Activated CD4-positive, CD25-positive, alpha-beta regulatory T cell treated with anti-CD3 and anti-CD28 coated beads, Interleukin-2, amount 50 U/mL, for 72 hours (primary cell): Measurements from ENCODE around the gene CBR1.
"Not testable (repeated sequence)": the region's sequence is repeated elsewhere in the genome, so short reads cannot be mapped to it uniquely, and the experiment has no call there.

ENCODE experiments used
- DNase-seq: peaks from one replicate; pipeline ENCODE4 v3.0.0; 2021

CBR1 gene

GRCh38 chr21:36052860-36053714 lies 16.7 kb upstream of the CBR1 start:
- DNase-seq = no peak

GRCh38 chr21:36053715-36054062 lies 16.1 kb upstream of the CBR1 start:
- DNase-seq = no peak

GRCh38 chr21:36055551-36055950 lies 14.3 kb upstream of the CBR1 start:
- DNase-seq = no peak

GRCh38 chr21:36059823-36060158 lies 10.0 kb upstream of the CBR1 start:
- peak; percentile 49 for DNase-seq

GRCh38 chr21:36060159-36060921 lies 9.5 kb upstream of the CBR1 start, which contains the start of gene SETD4:
SETD4 (minus strand) TSS chr21:36060526; CDS start chr21:36058888, 1,638 bp downstream.
- DNase-seq = peak; percentile 95

- no peak for DNase-seq
Observed at GRCh38 chr21:36061445-36061844, 8.4 kb upstream of the CBR1 start.

GRCh38 chr21:36063375-36064084 lies 6.3 kb upstream of the CBR1 start:
- DNase-seq = no peak

- DNase-seq = no peak
Observed at GRCh38 chr21:36064085-36064460, 5.8 kb upstream of the CBR1 start.

- no peak for DNase-seq
Observed at GRCh38 chr21:36065497-36066036, 4.3 kb upstream of the CBR1 start.

- no peak for DNase-seq
Observed at GRCh38 chr21:36068748-36069398, 951 bp upstream of the CBR1 start.

- no peak for DNase-seq
Observed at GRCh38 chr21:36070999-36071398, 1.2 kb downstream of the CBR1 start.

GRCh38 chr21:36072453-36073162 lies 2.8 kb downstream of the CBR1 start:
- DNase-seq = no peak

- DNase-seq = no peak
Observed at GRCh38 chr21:36073181-36073580, 3.4 kb downstream of the CBR1 start.

- not testable (repeated sequence) for DNase-seq
Observed at GRCh38 chr21:36073911-36074310, 4.1 kb downstream of the CBR1 start.

- no peak for DNase-seq
Observed at GRCh38 chr21:36075171-36075570, 5.3 kb downstream of the CBR1 start.

- DNase-seq = no peak
Observed at GRCh38 chr21:36075953-36076352, 6.1 kb downstream of the CBR1 start.

GRCh38 chr21:36076878-36077655 lies 7.2 kb downstream of the CBR1 start:
- DNase-seq = no peak

- DNase-seq = no peak
Observed at GRCh38 chr21:36077758-36078157, 7.9 kb downstream of the CBR1 start.

GRCh38 chr21:36079010-36079649 lies 9.3 kb downstream of the CBR1 start:
- peak; percentile 41 for DNase-seq

- DNase-seq = no peak
Observed at GRCh38 chr21:36079671-36080070, 9.8 kb downstream of the CBR1 start.

- no peak for DNase-seq
Observed at GRCh38 chr21:36080386-36080785, 10.6 kb downstream of the CBR1 start.
